Endothelial cell of hepatic sinusoid (primary cell): ENCODE results near the gene HIVEP2.

ENCODE experiments used
- in situ Hi-C: cut with HindIII; loops from 2 replicates; pipeline ENCODE4 v1.10.0; 2017; ENCODE audit warnings: low sequenced_read_pairs

HIVEP2 gene

GRCh38 chr6:142752348-142752747, 192.6 kb downstream of the HIVEP2 start:
- in situ Hi-C loops: no loop called here

- in situ Hi-C loops: no loop called here
Measured at GRCh38 chr6:142751452-142751851, 193.5 kb downstream of the HIVEP2 start.

- in situ Hi-C loops: no loop called here
Measured at GRCh38 chr6:142750998-142751397, 194.0 kb downstream of the HIVEP2 start.

- in situ Hi-C loops: no loop called here
Measured at GRCh38 chr6:142749556-142749955, 195.4 kb downstream of the HIVEP2 start.

GRCh38 chr6:142746524-142746923, 198.5 kb downstream of the HIVEP2 start:
- in situ Hi-C loops: no loop called here

GRCh38 chr6:142744836-142745235, 200.1 kb downstream of the HIVEP2 start:
- in situ Hi-C loops: no loop called here

GRCh38 chr6:142740449-142740848, 204.5 kb downstream of the HIVEP2 start:
- in situ Hi-C loops: no loop called here

GRCh38 chr6:142738731-142739130, 206.2 kb downstream of the HIVEP2 start:
- in situ Hi-C loops: no loop called here

GRCh38 chr6:142738035-142738396, 207.0 kb downstream of the HIVEP2 start:
- in situ Hi-C loops: no loop called here

- in situ Hi-C loops: no loop called here
Measured at GRCh38 chr6:142737368-142738034, 207.5 kb downstream of the HIVEP2 start.

- in situ Hi-C loops: no loop called here
Measured at GRCh38 chr6:142735204-142735603, 209.8 kb downstream of the HIVEP2 start.

GRCh38 chr6:142732790-142733189, 212.2 kb downstream of the HIVEP2 start:
- in situ Hi-C loops: no loop called here

- in situ Hi-C loops: no loop called here
Measured at GRCh38 chr6:142731611-142732010, 213.4 kb downstream of the HIVEP2 start.

GRCh38 chr6:142729618-142730017, 215.4 kb downstream of the HIVEP2 start:
- in situ Hi-C loops: no loop called here

GRCh38 chr6:142728910-142729481, 216.0 kb downstream of the HIVEP2 start:
- in situ Hi-C loops: no loop called here

- in situ Hi-C loops: no loop called here
Measured at GRCh38 chr6:142728364-142728763, 216.6 kb downstream of the HIVEP2 start.

- in situ Hi-C loops: no loop called here
Measured at GRCh38 chr6:142726616-142727015, 218.4 kb downstream of the HIVEP2 start.

- in situ Hi-C loops: no loop called here
Measured at GRCh38 chr6:142725024-142725770, 219.8 kb downstream of the HIVEP2 start.

GRCh38 chr6:142722841-142723240, 222.1 kb downstream of the HIVEP2 start:
- in situ Hi-C loops: no loop called here

GRCh38 chr6:142722012-142722411, 223.0 kb downstream of the HIVEP2 start:
- in situ Hi-C loops: no loop called here

GRCh38 chr6:142721215-142721920, 223.6 kb downstream of the HIVEP2 start:
- in situ Hi-C loops: no loop called here
